ENCODE data around the gene PRDM12. TPM values are rescaled to one million over a fixed set of nuclear protein-coding genes. Genes with fewer than 3 reads are reported as not detected.

PRDM12 gene
- total and polyA plus RNA-seq, 2 donors (not counting 1 experiment from before 2014, with no cell fraction given): not detected

- H3K9ac ChIP-seq (ENCODE audit: insufficient read depth, low read length): peak overlapping the region; percentile 83
- DNase-seq (ENCODE audit: low read depth in 2 of 2): no peak
- H3K79me2 ChIP-seq (ENCODE audit: control insufficient read depth, insufficient read depth, low read length): peaks cover 33% of the 10 kb centered on the region
- peak overlapping the region; percentile 86 for H3K27ac ChIP-seq (ENCODE audit: insufficient read depth, low read length)
- H3K4me1 ChIP-seq (ENCODE audit: control insufficient read depth, extremely low read depth, insufficient read depth, low read length): peaks cover 3% of the 10 kb centered on the region
- TF ChIP-seq EZH2 (IDR thresholded peaks at IDR 0.05; ENCODE audit: low read length, missing control alignments) (no peak), CTCF (conservative IDR thresholded peaks at IDR 0.05 in 1 of 2, IDR thresholded peaks at IDR 0.05 in 1 of 2; ENCODE audit: low read depth in 1 of 2, low read length in 2 of 2) (no peak)
- no peaks in the 10 kb centered on the region for H3K9me3 ChIP-seq (ENCODE audit: control insufficient read depth, insufficient read depth, low read depth, low read length)
- H3K4me2 ChIP-seq (ENCODE audit: extremely low read depth, insufficient read depth, low read length): peak overlapping the region; percentile 87
- no peaks in the 10 kb centered on the region for H3K27me3 ChIP-seq (ENCODE audit: control insufficient read depth, insufficient read depth, low read length)
- H4K20me1 ChIP-seq (ENCODE audit: control insufficient read depth, extremely low read depth, insufficient read depth, low read length): no peaks in the 10 kb centered on the region
- peak overlapping the region; percentile 93 for H2AFZ ChIP-seq (ENCODE audit: low read length)
- peak overlapping the region; percentile 57 to 85 (median 76) for H3K4me3 ChIP-seq (replicated peaks in 1 of 4; ENCODE audit: control extremely low read depth in 1 of 4, insufficient read depth in 1 of 4, low read depth in 3 of 4, low read length in 4 of 4)
- peaks cover 8% of the 10 kb centered on the region for H3K36me3 ChIP-seq (ENCODE audit: control insufficient read depth, insufficient read depth, low read length)
Measured at GRCh38 chr9:130694205-130694604, 29.8 kb downstream of the PRDM12 start.

GRCh38 chr9:130696139-130696650 lies 31.8 kb downstream of the PRDM12 start:
- H3K27me3 ChIP-seq (ENCODE audit: control insufficient read depth, insufficient read depth, low read length): no peaks in the 10 kb centered on the region
- H3K4me2 ChIP-seq (ENCODE audit: extremely low read depth, insufficient read depth, low read length): no peak overlapping the region
- no peak for TF ChIP-seq CTCF (conservative IDR thresholded peaks at IDR 0.05 in 1 of 2, IDR thresholded peaks at IDR 0.05 in 1 of 2; ENCODE audit: low read depth in 1 of 2, low read length in 2 of 2)
- TF ChIP-seq EZH2 (IDR thresholded peaks at IDR 0.05; ENCODE audit: low read length, missing control alignments): no peak
- H3K27ac ChIP-seq (ENCODE audit: insufficient read depth, low read length): no peak overlapping the region
- H3K9me3 ChIP-seq (ENCODE audit: control insufficient read depth, insufficient read depth, low read depth, low read length): no peaks in the 10 kb centered on the region
- no peak for DNase-seq (ENCODE audit: low read depth in 2 of 2)
- H3K9ac ChIP-seq (ENCODE audit: insufficient read depth, low read length): no peak overlapping the region
- peaks cover 33% of the 10 kb centered on the region for H3K79me2 ChIP-seq (ENCODE audit: control insufficient read depth, insufficient read depth, low read length)
- no peak overlapping the region for H3K4me3 ChIP-seq (replicated peaks in 1 of 4; ENCODE audit: control extremely low read depth in 1 of 4, insufficient read depth in 1 of 4, low read depth in 3 of 4, low read length in 4 of 4)
- H3K4me1 ChIP-seq (ENCODE audit: control insufficient read depth, extremely low read depth, insufficient read depth, low read length): peaks cover 4% of the 10 kb centered on the region
- no peaks in the 10 kb centered on the region for H4K20me1 ChIP-seq (ENCODE audit: control insufficient read depth, extremely low read depth, insufficient read depth, low read length)
- no peak overlapping the region for H2AFZ ChIP-seq (ENCODE audit: low read length)
- H3K36me3 ChIP-seq (ENCODE audit: control insufficient read depth, insufficient read depth, low read length): peaks cover 11% of the 10 kb centered on the region

- no peak overlapping the region for H3K9ac ChIP-seq (ENCODE audit: insufficient read depth, low read length)
- H3K79me2 ChIP-seq (ENCODE audit: control insufficient read depth, insufficient read depth, low read length): peaks cover 37% of the 10 kb centered on the region
- TF ChIP-seq EZH2 (IDR thresholded peaks at IDR 0.05; ENCODE audit: low read length, missing control alignments): no peak
- no peak for TF ChIP-seq CTCF (conservative IDR thresholded peaks at IDR 0.05 in 1 of 2, IDR thresholded peaks at IDR 0.05 in 1 of 2; ENCODE audit: low read depth in 1 of 2, low read length in 2 of 2)
- H3K4me1 ChIP-seq (ENCODE audit: control insufficient read depth, extremely low read depth, insufficient read depth, low read length): peaks cover 8% of the 10 kb centered on the region
- H3K4me3 ChIP-seq (replicated peaks in 1 of 4; ENCODE audit: control extremely low read depth in 1 of 4, insufficient read depth in 1 of 4, low read depth in 3 of 4, low read length in 4 of 4): no peak overlapping the region
- H3K4me2 ChIP-seq (ENCODE audit: extremely low read depth, insufficient read depth, low read length): no peak overlapping the region
- no peak overlapping the region for H3K27ac ChIP-seq (ENCODE audit: insufficient read depth, low read length)
- no peak for DNase-seq (ENCODE audit: low read depth in 2 of 2)
- no peaks in the 10 kb centered on the region for H3K27me3 ChIP-seq (ENCODE audit: control insufficient read depth, insufficient read depth, low read length)
- H3K9me3 ChIP-seq (ENCODE audit: control insufficient read depth, insufficient read depth, low read depth, low read length): no peaks in the 10 kb centered on the region
- no peaks in the 10 kb centered on the region for H4K20me1 ChIP-seq (ENCODE audit: control insufficient read depth, extremely low read depth, insufficient read depth, low read length)
- H3K36me3 ChIP-seq (ENCODE audit: control insufficient read depth, insufficient read depth, low read length): peaks cover 14% of the 10 kb centered on the region
- H2AFZ ChIP-seq (ENCODE audit: low read length): no peak overlapping the region
Measured at GRCh38 chr9:130696996-130697395, 32.6 kb downstream of the PRDM12 start.
